Ovary (tissue), 3 donors: Measurements from ENCODE around the gene KIAA1328.

Source experiments
- CTCF ChIP-seq, 3 donors: fragments of 450-650 bp in 2 of 3; fragments of 200-600 bp in 1 of 3; IDR thresholded peaks; one replicate each; pipeline versions ENCODE4 v1.5.1 to v1.8.0; 2016 to 2022; ENCODE audit warnings: antibody characterized with exemption in 3 of 3, mild to moderate bottlenecking in 1 of 3
- EP300 ChIP-seq: sonication (generic); formaldehyde crosslinking; IDR thresholded peaks from one replicate; pipeline ENCODE4 v1.6.1; 2017; ENCODE audit warnings: antibody characterized with exemption
- POLR2A ChIP-seq: fragments of 450-650 bp; IDR thresholded peaks from one replicate; pipeline ENCODE4 v1.6.1; 2017; ENCODE audit warnings: antibody characterized with exemption, mild to moderate bottlenecking, moderate library complexity
- donor health status: DM: no; HTN: no; CAD: no.

- TF ChIP-seq CTCF (IDR thresholded peaks at IDR 0.05) (no peak), POLR2A (no peak), EP300 (no peak)
Measured at GRCh38 chr18:36977121-36977520, 148.2 kb downstream of the KIAA1328 start.
